Right renal cortex interstitium (tissue), 3 donors: ENCODE results near the gene CLEC18B. TPM values are rescaled to one million over a fixed set of nuclear protein-coding genes. Genes with fewer than 3 reads are reported as not detected.
A peak's percentile ranks its signal among the peaks of the same experiment; 100 is the strongest.
"Not testable (repeated sequence)": the region's sequence is repeated elsewhere in the genome, so short reads cannot be mapped to it uniquely, and the experiment has no call there.

Source experiments
- DNase-seq, 3 donors: peaks; one replicate each; pipeline ENCODE4 v3.0.0-alpha.2; 2013; ENCODE audit warnings: low read depth in 3 of 3, low spot score in 2 of 3
- polyA plus RNA-seq, 3 donors: library from polyadenylated mRNA; unstranded; fragments of 120-200 nt; gene quantifications; one replicate each; pipeline ENCODE4 v1.2.1, GENCODE V29; 2013; ENCODE audit not compliant: insufficient read length in 3 of 3

The CLEC18B gene
- polyA plus RNA-seq, 3 donors, result 94.7 to 125 (median 122) TPM

DNA sequence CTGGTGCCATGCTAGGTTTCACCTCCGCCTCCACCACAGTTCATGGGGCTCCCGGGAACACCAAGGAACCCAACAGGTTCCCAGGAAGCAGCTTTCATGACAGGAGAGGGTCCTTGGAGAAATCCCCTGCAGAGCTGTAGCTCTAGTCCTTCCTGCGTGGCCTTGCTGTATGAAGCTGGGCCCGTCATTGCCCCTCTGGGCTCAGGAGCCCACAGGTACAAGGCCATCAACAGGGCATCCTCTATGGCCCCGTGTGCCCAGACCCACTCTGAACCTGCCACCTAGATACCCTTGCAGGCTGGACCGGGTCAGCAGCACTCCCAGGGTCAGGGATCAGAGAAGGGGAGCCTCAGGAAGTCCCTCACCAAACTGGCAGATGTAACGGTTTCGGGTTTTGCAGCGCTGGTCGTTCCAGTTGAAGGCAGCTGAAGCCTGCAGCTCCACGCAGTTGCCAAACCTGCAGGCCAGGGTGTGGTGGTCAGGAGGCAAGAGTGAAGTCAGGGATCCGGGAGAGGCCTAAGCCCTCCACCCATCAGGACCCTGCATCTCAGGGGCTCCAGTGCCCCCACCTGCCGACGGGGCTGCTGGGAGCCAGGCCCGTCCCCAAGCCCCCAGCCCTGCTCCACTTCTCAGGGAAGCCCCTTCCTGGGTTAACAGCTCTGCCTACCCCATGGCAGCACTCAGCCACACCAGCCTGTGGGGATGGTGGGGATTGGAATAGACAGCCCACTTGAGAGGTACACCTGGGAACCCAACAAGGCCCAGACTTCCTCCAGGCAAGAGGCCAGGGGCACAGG, 11.9 kb downstream of the CLEC18B start:
- DNase-seq, result not testable (repeated sequence)

DNA sequence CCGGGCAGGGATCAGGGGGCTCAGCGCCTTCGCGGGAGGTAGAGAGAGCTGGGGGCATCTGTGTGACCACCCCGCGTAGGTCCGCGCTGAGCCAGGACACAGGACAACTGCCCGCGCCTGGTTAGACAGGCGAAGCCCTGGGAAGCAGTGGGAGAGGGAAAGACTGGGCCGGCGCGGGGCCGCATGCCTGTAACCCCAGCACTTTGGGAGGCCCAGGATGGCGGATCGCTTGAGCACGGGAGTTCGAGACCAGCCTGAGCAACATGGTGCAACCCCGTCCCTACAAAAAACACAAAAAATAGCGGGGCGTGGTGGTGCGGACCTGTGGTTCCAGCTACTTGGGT, 13.9 kb downstream of the CLEC18B start:
- not testable (repeated sequence) for DNase-seq

DNA sequence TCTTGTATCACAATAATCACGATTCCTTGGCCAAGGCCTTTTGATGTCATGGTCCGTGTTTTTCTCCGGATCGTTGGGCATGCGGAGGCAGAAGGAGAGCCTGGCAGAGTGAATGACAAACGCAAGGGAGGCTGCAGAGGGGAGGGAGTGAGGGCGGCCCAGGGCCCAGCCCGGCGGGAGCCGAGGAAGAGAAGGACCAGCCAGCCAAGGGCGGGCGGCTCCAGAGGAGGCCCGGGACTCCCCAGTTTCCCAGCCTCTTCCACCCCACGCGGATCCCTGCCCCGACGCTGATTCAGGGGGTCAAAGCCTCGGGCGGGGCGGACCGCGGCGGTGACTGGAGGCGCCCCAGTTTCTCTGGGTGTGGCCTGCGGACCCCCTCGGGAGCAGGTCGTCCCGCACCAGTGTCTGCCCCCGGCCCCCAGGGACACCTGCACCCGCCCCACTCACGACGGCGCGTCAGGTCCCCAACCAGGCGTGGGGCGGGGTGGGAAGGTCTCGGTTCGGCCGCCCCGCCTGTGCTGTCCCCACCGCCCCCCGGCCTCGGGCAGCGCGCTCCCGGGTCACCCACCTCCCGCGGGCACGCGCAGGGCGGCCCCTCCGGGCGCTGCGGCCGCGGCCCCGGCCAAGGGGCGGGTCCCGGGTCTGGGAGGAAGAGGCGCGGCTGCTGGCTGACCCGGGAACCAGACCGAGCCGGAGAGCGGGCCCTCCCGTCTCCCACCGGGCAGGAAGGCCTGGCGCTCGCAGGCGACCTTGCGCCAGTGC, 14.5 kb downstream of the CLEC18B start:
- not testable (repeated sequence) for DNase-seq

DNA sequence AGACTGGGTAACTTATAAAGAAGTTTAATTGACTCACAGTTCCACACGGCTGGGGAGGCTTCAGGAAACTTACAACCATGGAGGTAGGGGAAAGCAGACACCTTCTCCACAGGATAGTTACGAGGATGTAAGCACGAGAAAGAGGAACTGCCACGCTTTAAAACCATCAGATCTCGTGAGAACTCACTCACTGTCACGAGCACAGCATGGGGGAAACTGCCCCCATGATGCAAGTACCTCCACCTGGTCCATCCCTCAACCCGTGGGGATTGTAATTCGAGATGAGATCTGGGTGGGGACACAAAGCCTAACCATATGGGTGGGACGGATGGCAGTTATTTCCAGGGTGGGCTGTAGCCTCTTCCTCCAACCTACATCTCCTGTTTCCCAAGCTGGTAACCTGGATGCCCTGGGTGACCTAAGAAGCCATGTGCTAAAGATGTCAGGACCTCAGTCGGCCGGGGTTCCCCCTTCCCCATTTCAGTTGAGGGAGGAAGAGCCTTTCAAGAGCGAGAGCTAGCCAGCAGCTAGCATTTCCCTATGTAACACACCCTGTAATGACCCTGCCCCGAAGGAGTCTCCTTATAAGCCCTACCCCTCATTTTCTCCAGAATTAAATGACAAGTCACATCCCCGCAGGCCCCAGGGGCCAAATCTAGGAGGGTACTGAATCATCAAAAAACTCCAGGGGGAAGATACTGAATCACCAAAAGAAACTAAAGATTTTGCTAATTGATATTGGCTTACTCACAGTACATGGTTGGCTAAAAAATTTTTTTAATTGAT, 16.9 kb downstream of the CLEC18B start:
- DNase-seq, result not testable (repeated sequence)

DNA sequence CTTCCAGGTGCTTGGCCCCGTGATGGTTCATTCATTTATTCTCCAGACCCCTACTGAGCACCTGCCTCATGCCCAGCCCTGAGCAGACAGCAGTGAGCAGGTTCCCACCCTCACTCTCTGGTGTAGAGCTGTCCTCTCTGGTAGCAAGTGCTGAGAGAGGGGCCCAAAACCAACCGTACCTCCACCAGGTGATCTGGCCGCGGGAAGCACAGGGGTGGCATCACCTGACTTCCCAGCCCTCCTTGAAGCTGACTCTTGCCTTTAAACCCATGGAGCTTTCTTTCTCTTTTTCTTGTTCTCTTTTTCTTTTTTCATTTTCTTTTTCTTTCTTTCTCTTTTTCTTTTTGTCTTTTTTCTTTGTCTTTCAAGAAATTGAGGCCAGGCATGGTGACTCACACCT, 21.0 kb downstream of the CLEC18B start:
- not testable (repeated sequence) for DNase-seq

DNA sequence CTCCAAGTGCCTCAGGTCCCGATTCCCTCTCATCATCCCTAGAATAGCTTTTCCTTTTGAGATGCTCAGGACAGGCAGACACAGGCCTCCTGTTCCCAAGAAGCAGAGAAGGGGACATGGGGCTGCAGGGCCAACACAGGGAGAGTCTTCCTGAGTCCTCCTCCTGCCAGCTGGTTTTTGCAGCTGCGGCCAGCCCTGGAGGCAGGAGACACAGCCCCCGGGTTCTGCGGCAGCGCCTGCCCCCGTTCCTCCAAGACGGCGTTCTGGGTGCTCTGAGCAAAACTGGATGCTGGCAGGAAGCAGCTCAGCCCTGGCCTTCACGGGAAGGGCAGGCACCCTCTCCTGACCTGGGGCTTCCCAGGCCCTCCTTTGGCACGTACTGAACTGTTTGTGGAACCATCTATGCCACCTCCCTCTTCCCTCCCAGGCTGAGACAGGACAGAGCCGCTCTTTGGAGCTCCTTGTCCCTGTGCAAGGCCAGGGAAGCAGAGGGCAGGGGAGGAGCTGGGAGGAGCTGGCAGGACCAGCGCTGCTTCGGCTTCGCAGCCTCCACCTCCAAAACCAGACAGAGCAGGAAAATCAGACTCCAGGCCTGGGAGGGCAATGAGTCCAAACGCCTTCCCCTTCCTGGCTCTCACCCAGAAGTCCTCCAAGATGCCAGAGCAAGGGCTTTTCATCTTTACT, 22.9 kb downstream of the CLEC18B start:
- DNase-seq, result not testable (repeated sequence)

DNA sequence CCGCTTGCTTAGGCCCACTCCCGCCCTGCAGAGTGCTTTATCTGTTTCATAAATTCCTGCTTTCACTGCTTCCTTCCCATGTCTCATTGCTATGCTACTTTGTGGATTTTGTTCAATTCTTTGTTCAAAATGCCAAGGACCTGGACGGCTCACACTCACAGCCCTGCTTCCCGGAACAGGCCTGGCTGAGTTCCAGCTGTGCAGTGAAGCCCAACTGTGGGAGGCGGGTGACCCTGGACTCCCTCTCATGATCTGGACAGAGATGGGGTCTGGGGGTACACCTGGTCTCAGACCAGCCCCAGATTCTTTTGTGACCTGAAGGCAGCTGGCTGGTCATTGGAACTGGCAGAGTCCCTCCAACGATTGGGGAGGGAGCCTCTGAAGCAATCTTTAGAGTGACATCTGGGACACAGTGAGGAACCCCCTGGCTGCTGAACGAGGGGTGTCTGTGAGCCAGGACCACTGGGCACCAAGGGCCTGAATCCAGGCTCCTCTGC, 24.7 kb downstream of the CLEC18B start:
- DNase-seq, result not testable (repeated sequence)

DNA sequence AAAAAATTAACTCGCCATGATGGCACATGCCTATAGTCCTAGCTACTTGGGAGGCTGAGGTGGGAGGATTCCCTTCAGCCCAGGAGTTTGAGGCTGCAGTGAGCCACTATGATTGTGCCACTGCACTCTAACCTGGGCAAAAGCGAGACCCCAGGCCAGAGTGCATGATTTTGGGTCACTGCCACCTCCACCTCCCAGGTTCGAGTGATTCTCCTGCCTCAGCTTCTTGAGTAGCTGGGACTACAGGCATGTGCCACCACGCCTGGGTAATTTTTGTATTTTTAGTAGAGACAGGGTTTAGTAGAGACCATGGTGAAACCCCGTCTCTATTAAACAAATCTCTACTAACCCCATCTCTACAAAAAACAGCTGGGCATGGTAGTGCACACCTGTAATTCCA, 26.7 kb downstream of the CLEC18B start:
- not testable (repeated sequence) for DNase-seq

DNA sequence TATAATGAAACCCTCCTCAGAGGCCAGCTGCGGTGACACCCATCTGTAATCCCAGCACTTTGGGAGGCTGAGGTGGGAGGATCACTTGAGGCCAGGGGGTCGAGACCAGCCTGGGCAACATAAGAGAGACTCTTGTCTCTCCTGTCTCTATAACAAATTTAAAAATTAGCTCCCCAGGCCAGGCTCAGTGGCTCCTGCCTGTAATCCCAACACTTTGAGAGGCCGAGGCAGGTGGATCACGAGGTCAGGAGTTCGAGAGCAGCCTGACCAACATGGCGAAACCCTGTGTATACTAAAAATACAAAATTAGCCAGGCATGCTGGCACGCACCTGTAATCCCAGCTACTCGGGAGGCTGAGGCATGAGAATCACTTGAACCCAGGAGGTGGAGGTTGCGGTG, 27.1 kb downstream of the CLEC18B start:
- not testable (repeated sequence) for DNase-seq

DNA sequence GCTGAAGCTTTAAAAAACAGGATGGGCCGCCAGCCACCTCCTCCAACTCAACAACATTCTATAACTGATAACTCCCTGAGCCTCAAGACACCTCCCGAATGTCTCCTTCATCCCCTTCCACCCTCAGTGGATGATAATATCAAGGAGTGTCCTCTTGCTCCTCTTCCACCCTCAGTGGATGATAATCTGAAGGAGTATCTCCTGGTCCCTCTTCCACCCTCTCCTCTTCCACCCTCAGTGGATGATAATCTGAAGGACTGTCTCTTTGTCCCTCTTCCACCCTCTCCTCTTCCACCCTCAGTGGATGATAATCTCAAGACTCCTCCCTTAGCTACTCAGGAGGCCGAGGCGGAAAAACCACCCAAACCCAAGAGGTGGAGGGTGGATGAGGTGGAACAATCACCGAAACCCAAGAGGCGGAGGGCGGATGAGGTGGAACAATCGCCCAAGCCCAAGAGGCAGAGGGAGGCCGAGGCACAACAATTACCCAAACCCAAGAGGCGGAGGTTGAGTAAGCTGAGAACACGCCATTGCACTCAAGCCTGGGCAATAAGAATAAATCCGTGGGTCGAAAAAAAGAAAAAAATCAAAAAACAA, 29.7 kb downstream of the CLEC18B start:
- not testable (repeated sequence) for DNase-seq

DNA sequence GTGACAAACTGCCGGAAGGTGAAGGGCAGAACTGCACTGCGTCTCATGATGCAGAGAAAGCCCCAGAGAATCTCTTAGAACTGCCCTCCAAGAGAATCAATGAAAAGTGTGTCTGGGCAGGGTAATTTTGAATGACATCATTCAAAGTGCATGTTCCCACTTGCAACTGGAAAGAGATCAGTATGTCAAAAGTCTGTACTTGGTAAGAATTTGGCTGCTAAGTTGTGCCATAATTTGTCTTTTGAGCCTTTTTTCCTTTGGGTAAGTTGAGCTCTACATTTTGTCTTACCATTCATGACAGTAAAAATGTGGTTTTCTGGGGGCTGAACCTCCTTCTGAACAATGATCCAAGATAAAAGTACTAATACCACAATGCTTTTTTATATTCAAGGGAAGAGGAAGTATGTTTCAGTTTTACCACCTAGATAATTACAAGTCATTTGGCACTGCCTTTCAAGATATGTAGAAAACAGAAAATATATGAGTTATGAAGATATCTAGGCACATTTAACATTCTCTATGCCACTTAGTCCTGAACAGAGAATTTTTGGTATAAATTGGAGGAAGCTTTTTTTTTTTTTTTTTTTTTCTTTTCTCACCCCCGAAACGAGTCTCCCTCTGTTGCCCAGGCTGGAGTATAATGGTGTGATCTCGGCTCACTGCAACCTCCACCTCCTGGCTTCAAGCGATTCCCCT, 38.8 kb downstream of the CLEC18B start:
- not testable (repeated sequence) for DNase-seq

DNA sequence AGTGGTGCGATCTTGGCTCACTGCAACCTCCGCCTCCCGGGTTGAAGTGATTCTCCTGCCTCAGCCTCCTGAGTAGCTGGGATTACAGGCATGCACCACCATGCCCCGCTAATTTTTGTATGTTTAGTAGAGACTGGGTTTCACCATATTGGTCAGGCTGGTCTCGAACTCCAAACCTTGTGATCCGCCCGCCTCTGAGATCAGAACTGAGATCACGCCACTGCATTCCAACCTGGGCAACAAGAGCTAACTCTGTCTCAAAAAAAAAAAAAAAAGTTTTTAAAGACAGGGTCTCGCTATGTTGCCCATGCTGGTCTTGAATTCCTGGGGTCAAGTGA, 47.5 kb downstream of the CLEC18B start:
- not testable (repeated sequence) for DNase-seq

DNA sequence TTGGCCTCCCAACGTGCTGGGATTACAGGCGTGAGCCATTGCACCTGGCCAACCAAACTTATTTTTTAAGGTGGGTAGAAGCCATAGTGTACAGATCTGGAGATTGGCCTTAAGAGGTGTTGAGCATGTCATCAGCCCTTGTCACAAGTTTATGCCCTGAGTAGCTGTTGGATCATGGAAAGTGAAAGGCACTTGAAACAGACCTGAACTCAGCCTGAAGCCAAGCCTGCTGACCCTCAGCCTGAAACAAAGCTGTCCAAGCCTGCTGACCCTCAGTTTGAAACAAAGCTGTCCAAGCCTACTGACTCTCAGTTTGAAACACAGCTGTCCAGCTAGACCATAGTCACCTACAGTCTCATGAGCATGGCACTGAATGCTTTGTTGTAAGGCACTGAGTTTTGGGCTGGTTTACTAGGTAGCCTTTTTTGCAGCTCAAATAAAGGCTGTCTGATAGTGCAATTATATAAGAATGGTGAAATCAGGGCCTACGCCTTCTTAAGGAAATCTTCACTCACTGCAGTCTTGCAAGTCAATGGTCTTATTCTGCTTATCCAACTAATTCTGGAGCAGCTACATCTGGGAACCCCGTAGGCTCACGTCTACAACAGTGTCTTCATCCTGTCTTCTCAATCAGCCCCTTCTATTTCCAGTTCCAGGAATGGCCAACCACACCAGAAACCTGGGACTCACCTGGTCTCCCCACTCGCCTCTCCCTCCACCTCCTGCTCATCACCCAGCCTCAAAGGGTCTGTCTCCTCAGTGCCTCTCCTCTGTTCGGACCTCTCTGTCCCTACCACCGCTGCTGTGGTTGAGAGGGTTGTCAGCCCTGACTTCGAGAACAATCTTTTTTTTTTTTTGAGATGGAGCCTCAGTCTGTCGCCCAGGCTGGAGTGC, 48.1 kb downstream of the CLEC18B start:
- no peak for DNase-seq

DNA sequence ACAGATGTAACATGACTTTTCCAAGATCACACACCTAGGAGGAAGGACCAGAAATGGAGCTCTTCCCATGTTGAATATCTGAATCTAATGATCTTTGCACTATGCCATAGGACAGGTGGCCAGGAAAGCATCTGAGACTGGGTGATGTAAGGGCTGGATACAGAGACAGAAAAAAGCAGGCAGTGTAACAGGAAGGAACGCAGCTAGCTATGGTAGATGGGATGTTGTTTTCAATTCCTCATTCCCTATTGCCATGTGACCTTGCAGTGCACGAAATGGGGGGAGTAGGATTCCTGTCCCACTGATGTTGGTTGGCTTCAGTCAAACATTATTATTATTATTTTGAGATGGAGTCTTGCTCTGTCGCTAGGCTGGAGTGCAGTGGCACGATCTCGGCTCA, 48.9 kb downstream of the CLEC18B start:
- no peak for DNase-seq

DNA sequence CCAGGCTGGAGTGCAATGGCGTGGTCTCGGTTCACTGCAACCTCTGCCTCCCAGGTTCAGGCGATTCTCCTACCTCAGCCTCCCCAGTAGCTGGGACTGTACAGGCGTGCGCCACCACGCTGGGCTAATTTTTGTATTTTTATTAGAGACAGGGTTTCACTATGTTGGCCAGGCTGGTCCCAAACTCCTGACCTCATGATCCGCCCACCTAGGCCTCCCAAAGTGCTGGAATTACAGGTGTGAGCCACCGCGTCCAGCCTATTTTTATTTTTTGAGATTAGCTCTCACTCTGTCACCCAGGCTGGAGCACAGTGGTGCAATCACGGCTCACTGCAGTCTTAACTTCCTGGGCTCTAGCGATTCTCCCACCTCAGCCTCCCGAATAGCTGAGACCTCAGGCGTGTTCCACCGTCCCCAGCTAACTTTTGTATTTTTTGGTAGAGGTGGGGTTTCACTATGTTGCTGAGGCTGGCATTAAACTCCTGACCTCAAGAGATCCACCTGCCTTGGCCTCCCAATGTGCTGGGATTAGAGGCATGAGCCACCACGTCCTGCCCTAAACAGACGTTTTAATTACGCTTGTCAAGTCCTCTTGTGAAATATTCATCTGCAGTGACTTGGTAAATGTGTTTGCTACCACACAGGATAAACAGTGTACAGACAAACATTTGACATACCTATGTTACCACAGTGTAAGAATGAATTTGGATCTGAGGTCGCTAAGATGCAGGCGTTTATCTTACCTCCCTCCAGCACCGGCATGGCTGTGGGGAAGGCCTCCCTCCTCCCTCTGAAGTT, 50.7 kb downstream of the CLEC18B start:
- not testable (repeated sequence) for DNase-seq

DNA sequence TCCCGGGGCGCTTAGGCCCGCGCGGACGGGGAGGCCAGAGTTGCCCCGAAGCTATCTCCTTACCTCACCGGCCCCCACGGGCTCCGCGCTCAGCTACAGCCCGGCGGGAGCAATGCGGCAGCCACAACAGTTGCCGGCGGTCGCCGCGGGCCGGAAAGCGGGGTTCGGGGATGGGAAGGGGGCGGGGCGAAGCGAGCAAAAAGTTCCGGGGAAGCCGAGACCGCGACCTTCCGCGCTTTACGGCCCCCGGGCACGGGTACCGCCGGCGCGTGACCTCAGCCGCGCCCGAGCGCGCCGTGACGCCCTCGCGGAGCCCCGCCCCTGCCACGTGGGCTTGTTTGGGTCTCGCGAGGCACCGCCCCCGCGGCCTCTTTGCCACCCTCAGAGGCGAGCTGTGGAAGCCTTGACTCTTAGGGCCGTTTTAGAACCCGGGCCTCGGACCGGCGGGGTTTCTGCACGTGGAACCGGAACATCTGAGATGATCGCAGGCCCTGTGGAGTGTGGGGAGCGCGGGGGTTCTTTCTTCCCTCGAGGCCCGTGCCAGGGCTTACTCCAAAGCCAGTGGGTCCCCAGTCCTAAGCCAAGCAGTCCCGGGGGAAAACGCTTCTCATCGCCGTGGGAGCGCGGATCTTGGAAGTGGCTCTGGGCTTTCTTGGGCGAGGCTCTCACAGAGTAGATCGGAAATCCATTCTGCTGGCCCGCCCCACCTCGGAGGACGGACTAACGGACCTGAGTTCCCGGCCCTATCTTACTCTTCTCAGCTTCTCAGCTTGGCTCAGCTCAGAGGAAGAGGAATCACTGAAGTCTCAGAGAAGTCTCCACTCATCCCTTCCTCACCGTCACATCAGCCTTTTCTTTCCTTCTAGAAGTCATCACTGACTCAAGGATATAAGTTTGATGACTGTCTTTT, 53.0 kb downstream of the CLEC18B start:
- DNase-seq, result peak in 2 of 3 donors; percentile 78 to 90
